BE2C (cell line): ENCODE results near the gene ALK.

Source experiments
- DNase-seq: peaks from one replicate; pipeline ENCODE4 v3.0.0-alpha.2; 2020
- H3K27me3 ChIP-seq: fragments of 250-450 bp; sonication (Bioruptor Pico); 2 replicates; pipeline ENCODE4 v1.5.1; 2020; ENCODE audit warnings: mild to moderate bottlenecking
- H3K36me3 ChIP-seq: fragments of 250-450 bp; sonication (Bioruptor Pico); 2 replicates; pipeline ENCODE4 v1.5.1; 2020; ENCODE audit warnings: mild to moderate bottlenecking
- H3K4me1 ChIP-seq: fragments of 250-450 bp; sonication (Bioruptor Pico); 2 replicates; pipeline ENCODE4 v1.5.1; 2020
- H3K4me3 ChIP-seq: 2 replicates; pipeline ENCODE4 v1.5.1; 2011; ENCODE audit warnings: low read depth, low read length
- H3K9me3 ChIP-seq: fragments of 250-450 bp; sonication (Bioruptor Pico); 2 replicates; pipeline ENCODE4 v1.5.1; 2020
- CTCF ChIP-seq: IDR thresholded peaks from 2 replicates; pipeline ENCODE4 v1.5.1; 2012; ENCODE audit warnings: mild to moderate bottlenecking, low read depth, low read length

ALK gene

GRCh38 chr2:29293830-29294438, 627.5 kb downstream of the ALK start:
- no peaks in the 10 kb centered on the region for H3K36me3 ChIP-seq
- TF ChIP-seq CTCF, result no peak
- H3K4me1 ChIP-seq, result peaks cover 17% of the 10 kb centered on the region
- no peak overlapping the region for H3K4me3 ChIP-seq
- H3K9me3 ChIP-seq, result no peaks in the 10 kb centered on the region
- no peaks in the 10 kb centered on the region for H3K27me3 ChIP-seq
- no peak for DNase-seq

GRCh38 chr2:29290293-29291047, 630.9 kb downstream of the ALK start:
- DNase-seq, result no peak
- no peaks in the 10 kb centered on the region for H3K36me3 ChIP-seq
- no peaks in the 10 kb centered on the region for H3K27me3 ChIP-seq
- TF ChIP-seq CTCF, result no peak
- H3K4me3 ChIP-seq, result no peak overlapping the region
- peaks cover 17% of the 10 kb centered on the region for H3K4me1 ChIP-seq
- no peaks in the 10 kb centered on the region; the same call in 1 of the 2 replicates for H3K9me3 ChIP-seq

DNA sequence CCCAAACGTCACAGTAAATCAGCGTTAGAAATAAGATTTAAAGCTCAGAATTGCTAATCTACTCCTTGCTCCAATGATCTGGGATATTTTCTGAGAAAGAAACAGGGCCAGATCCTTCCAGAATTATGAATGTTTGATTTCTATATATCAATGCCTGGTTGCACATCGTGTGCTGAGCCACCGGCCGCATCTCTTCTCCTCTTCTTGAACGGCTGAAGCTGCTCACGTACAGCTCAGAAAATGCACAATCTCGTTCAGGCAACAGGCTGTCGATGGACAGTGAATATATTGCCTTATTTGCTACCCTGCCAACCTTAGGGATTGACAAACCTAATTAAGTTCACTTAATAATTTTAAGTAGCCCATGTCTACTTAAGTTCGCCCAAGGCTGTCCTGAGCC, 636.7 kb downstream of the ALK start:
- no peaks in the 10 kb centered on the region; the same call in 1 of the 2 replicates for H3K9me3 ChIP-seq
- no peaks in the 10 kb centered on the region for H3K36me3 ChIP-seq
- peaks cover 13% of the 10 kb centered on the region for H3K4me1 ChIP-seq
- no peak for DNase-seq
- no peak overlapping the region for H3K4me3 ChIP-seq
- H3K27me3 ChIP-seq, result no peaks in the 10 kb centered on the region
- TF ChIP-seq CTCF, result no peak

GRCh38 chr2:29281916-29282247, 639.5 kb downstream of the ALK start:
- Histone ChIP-seq H3K27me3 (no peaks in the 10 kb centered on the region), H3K4me3 (peak overlapping the region; percentile 17), H3K36me3 (no peaks in the 10 kb centered on the region), H3K4me1 (peaks cover 22% of the 10 kb centered on the region), H3K9me3 (no peaks in the 10 kb centered on the region)
- no peak for TF ChIP-seq CTCF
- DNase-seq, result no peak

DNA sequence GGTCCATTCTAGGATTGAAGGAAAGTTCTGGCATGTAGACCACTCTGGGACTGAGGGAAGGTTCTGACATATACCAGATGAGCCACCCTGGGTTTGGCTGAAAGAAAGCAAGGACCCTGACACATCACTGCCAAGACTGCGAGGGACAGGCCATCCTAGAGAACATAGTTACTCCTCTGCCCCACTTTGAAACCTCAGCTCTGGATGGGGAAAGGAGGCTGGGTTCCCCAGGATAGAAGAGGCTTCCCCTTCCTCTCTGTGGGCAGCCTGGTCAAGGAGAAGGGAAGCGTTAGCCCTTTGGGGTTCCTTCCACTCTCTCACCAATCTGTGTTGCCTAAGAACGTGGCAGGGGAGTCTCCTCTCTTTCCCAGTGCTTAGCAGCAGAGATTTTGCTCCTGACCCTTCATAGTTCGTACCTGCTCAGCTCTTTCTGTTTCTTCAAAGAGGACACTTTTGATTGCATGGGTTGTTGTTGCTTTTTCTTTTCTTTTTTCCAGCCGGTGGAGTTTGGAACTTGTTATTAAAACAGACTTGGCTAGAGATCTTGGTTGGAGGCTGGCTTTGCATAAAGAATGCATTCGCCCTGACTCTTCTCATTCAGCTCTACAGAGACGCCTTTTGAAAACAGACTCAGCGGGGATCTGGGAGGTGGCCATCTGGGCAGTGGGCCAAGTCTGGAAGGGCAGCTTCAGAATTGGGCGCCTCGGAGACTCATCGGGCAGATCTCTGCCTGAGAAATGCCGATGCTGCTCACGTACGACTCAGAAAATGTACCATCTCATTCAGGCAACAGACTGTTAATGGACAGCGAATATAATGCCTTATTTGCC, 640.1 kb downstream of the ALK start:
- peak; percentile 88 for DNase-seq
- Histone ChIP-seq H3K27me3 (no peaks in the 10 kb centered on the region), H3K36me3 (no peaks in the 10 kb centered on the region), H3K4me1 (peaks cover 22% of the 10 kb centered on the region), H3K9me3 (no peaks in the 10 kb centered on the region), H3K4me3 (peak overlapping the region; percentile 17)
- TF ChIP-seq CTCF, result no peak

DNA sequence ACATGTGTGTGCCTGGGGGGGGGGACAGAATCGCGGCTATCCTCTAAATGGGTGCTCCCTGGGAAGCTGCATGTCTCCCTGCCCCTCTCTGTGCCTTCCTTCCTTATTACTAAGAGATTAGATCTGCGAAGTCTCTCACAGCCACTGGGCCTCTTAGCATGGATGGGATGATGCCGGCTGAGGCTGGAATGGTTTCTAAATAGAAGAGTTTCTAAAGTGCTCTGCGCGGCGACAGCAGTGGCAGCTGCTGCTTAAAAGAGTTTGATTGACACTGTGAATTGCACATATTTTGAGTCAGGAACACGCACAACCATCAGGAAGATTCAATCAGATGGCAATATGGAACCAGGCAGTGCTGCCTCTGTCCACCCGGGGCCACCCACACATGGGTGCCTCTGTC, 642.4 kb downstream of the ALK start:
- Histone ChIP-seq H3K4me3 (no peak overlapping the region), H3K27me3 (no peaks in the 10 kb centered on the region), H3K4me1 (peaks cover 27% of the 10 kb centered on the region), H3K9me3 (no peaks in the 10 kb centered on the region), H3K36me3 (no peaks in the 10 kb centered on the region)
- no peak for TF ChIP-seq CTCF
- no peak for DNase-seq
